Ovary (tissue), 3 donors: ENCODE measurements around the gene FERMT2.

Experiments used
- CTCF ChIP-seq, 3 donors: fragments of 450-650 bp in 2 of 3; fragments of 200-600 bp in 1 of 3; IDR thresholded peaks; one replicate each; pipeline versions ENCODE4 v1.5.1 to v1.8.0; 2016 to 2022; ENCODE audit warnings: antibody characterized with exemption in 3 of 3, mild to moderate bottlenecking in 1 of 3
- EP300 ChIP-seq: sonication (generic); formaldehyde crosslinking; IDR thresholded peaks from one replicate; pipeline ENCODE4 v1.6.1; 2017; ENCODE audit warnings: antibody characterized with exemption
- donor health status: DM: no; HTN: no; CAD: no.

- TF ChIP-seq CTCF (IDR thresholded peaks at IDR 0.05) (no peak), EP300 (no peak)
These were observed 77.2 kb downstream of the FERMT2 start for GRCh38 chr14:52873694-52874093.
